Suprapubic skin (tissue), 4 donors: ENCODE results near the gene RPL4.

Experiments
- POLR2A ChIP-seq, 2 donors: fragments of 450-650 bp; IDR thresholded peaks; one replicate each; pipeline ENCODE4 v1.6.1; 2017; ENCODE audit warnings: antibody characterized with exemption in 2 of 2, mild to moderate bottlenecking in 2 of 2, moderate library complexity in 2 of 2
- POLR2AphosphoS5 ChIP-seq, 3 donors: sonication (generic); formaldehyde crosslinking; IDR thresholded peaks; one replicate each; pipeline ENCODE4 v1.6.1; 2017; ENCODE audit warnings: antibody characterized with exemption in 3 of 3
- TF ChIP-seq, protein P1 (sequence below), 2 donors: fragments of 200-600 bp in 1 of 2; fragments of 450-650 bp in 1 of 2; sonication (generic) in 1 of 2; IDR thresholded peaks; one replicate each; pipeline ENCODE4 v1.5.1; 2016 to 2019; ENCODE audit warnings: antibody characterized with exemption in 2 of 2, mild to moderate bottlenecking in 1 of 2, moderate library complexity in 1 of 2

DNA sequence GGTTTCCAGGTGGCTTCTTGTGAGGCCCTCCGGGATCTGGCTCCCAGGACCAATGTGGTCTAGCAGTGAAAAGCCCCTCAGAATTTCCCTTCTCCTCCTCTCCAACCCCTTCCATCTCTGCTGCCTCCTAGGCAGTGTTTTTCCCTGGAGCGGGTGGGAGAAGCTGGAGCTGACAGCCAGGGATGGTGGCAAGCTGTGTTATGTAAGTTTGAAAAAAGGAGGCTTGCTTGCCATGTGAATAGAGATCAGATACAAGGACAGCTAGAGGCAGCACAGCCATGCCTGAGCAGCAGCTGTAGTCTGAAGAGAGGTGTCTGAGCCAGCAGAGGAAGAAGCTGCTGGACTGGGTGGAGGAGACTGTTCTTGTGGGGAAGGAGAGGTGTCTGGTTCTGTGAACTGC, 27.6 kb downstream of the RPL4 start:
- TF ChIP-seq, protein P1, sequence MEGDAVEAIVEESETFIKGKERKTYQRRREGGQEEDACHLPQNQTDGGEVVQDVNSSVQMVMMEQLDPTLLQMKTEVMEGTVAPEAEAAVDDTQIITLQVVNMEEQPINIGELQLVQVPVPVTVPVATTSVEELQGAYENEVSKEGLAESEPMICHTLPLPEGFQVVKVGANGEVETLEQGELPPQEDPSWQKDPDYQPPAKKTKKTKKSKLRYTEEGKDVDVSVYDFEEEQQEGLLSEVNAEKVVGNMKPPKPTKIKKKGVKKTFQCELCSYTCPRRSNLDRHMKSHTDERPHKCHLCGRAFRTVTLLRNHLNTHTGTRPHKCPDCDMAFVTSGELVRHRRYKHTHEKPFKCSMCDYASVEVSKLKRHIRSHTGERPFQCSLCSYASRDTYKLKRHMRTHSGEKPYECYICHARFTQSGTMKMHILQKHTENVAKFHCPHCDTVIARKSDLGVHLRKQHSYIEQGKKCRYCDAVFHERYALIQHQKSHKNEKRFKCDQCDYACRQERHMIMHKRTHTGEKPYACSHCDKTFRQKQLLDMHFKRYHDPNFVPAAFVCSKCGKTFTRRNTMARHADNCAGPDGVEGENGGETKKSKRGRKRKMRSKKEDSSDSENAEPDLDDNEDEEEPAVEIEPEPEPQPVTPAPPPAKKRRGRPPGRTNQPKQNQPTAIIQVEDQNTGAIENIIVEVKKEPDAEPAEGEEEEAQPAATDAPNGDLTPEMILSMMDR (IDR thresholded peaks at IDR 0.05) = no peak
- no peak for TF ChIP-seq POLR2AphosphoS5 (IDR thresholded peaks at IDR 0.05)
- no peak for TF ChIP-seq POLR2A (IDR thresholded peaks at IDR 0.05)
